Subcutaneous adipose tissue (tissue), 4 donors: ENCODE measurements around the gene SCN4B. TPM values are rescaled to one million over a fixed set of nuclear protein-coding genes. Genes with fewer than 3 reads are reported as not detected.

Experiments used
- CTCF ChIP-seq: fragments of 450-650 bp; IDR thresholded peaks from one replicate; pipeline ENCODE4 v1.5.1; 2016; ENCODE audit warnings: low read depth, mild to moderate bottlenecking, control low read depth, antibody characterized with exemption, moderate library complexity
- total RNA-seq, 4 donors: library from RNA; depleted of rRNA; stranded (reverse); fragments of >200 nt; gene quantifications; one replicate each; pipeline ENCODE4 v1.1.0, GENCODE V29; 2016

Gene SCN4B
- total RNA-seq, 4 donors from 2014 or later: 1.0 to 5.7 (median 3.2) TPM

- TF ChIP-seq CTCF: no peak
Observed at GRCh38 chr11:118175993-118176777, 23.6 kb upstream of the SCN4B start, which contains the start of gene SCN2B. Gene SCN2B (minus strand): TSS chr11:118176639. CDS start chr11:118176431, 208 bp downstream.

- no peak for TF ChIP-seq CTCF
Observed at GRCh38 chr11:118175031-118175992, 22.7 kb upstream of the SCN4B start.

GRCh38 chr11:118174006-118174567 lies 21.5 kb upstream of the SCN4B start:
- TF ChIP-seq CTCF: no peak

- TF ChIP-seq CTCF: no peak
Observed at GRCh38 chr11:118172356-118172755, 19.7 kb upstream of the SCN4B start.

- TF ChIP-seq CTCF: no peak
Observed at GRCh38 chr11:118171269-118172062, 18.8 kb upstream of the SCN4B start.

GRCh38 chr11:118170882-118171268 lies 18.3 kb upstream of the SCN4B start:
- TF ChIP-seq CTCF: no peak
